ENCODE measurements around the gene ZNF512. TPM values are rescaled to one million over a fixed set of nuclear protein-coding genes. Genes with fewer than 3 reads are reported as not detected.
"Not testable (repeated sequence)": the region's sequence is repeated elsewhere in the genome, so short reads cannot be mapped to it uniquely, and the experiment has no call there.

The ZNF512 gene
- total RNA-seq, 1 experiment from 2014 or later: 61.3 TPM

DNA sequence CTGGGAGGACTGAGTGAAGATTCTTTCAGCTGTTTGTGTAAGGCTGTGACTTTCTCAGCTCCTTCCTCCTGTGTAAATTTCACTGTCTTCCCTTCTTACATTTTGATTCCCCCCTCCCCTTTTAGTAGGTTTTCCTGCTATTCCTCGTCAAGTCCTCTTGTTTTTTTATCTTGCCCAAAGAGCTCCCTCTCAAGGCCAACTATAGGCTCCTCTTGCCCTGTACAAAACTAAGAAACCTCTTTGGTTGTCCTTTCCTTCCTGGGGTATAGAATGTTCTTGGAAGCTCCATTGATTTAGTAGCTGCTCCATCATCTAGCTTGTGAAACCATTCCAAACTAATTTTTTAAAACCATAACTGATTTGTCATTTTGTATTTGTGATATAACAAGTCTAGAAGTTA, 38.7 kb downstream of the ZNF512 start:
- DNase-seq (ENCODE audit: low spot score): no peak
- Histone ChIP-seq H3K4me1 (ENCODE audit: insufficient read depth, low read length, poor library complexity, severe bottlenecking) (peaks cover 11% of the 10 kb centered on the region), H3K27ac (ENCODE audit: low read depth, low read length, poor library complexity, severe bottlenecking) (no peak overlapping the region), H3K4me3 (ENCODE audit: low read depth, low read length, poor library complexity, severe bottlenecking) (no peak overlapping the region), H3K36me3 (ENCODE audit: insufficient read depth, low read length, poor library complexity, severe bottlenecking) (peaks cover 59% of the 10 kb centered on the region), H3K9me3 (ENCODE audit: low read depth, low read length, poor library complexity, severe bottlenecking) (no peaks in the 10 kb centered on the region), H3K27me3 (replicated peaks; ENCODE audit: insufficient read depth, low read depth, low read length, poor library complexity) (no peaks in the 10 kb centered on the region)
- intact Hi-C loops (cut with micrococcal nuclease; ENCODE audit: unreplicated experiment): no loop called here
- BruUV-seq (replicated peaks): no TSS peak
- POLR2A ChIA-PET (ENCODE audit: low non-redundant PET): no interaction called here
- CTCF ChIA-PET: interaction anchor here (0.8 kb wide), 1 partner anchor 176 kb away, joined by 4 read pairs; no protein-coding TSS in a partner anchor
- TF ChIP-seq, protein P1, sequence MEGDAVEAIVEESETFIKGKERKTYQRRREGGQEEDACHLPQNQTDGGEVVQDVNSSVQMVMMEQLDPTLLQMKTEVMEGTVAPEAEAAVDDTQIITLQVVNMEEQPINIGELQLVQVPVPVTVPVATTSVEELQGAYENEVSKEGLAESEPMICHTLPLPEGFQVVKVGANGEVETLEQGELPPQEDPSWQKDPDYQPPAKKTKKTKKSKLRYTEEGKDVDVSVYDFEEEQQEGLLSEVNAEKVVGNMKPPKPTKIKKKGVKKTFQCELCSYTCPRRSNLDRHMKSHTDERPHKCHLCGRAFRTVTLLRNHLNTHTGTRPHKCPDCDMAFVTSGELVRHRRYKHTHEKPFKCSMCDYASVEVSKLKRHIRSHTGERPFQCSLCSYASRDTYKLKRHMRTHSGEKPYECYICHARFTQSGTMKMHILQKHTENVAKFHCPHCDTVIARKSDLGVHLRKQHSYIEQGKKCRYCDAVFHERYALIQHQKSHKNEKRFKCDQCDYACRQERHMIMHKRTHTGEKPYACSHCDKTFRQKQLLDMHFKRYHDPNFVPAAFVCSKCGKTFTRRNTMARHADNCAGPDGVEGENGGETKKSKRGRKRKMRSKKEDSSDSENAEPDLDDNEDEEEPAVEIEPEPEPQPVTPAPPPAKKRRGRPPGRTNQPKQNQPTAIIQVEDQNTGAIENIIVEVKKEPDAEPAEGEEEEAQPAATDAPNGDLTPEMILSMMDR (conservative IDR thresholded peaks at IDR 0.05; ENCODE audit: low read depth, low read length): 0 out of 2 replicates have a peak, but pooled peaks have one; percentile 23
- TF ChIP-seq EZH2 (IDR thresholded peaks at IDR 0.05; ENCODE audit: borderline replicate concordance, low read depth, low read length, poor library complexity, severe bottlenecking): no peak

DNA sequence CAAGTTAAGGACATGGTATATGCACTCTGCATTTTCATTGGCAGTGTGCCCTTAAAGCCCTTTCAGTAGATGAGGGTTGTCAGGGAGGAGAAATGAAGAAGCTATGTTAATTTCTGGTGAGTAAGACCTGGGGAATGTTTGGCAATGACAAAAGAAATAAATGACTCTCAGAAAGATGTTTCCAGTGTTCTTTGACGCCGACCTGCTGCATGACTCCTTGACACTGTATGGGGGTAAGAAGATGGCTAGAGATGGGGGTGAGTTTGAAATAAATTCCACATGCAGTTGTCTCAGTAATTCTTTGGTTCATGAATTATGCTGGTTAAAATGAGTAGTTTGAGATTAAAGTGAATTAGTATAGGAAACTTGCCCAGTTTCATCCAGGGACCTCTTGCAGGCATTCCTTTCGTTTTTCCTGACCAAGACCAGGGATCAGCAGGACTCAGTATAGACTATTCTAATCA, 40.1 kb downstream of the ZNF512 start:
- POLR2A ChIA-PET (ENCODE audit: low non-redundant PET): no interaction called here
- H3K27ac ChIP-seq (ENCODE audit: low read depth, low read length, poor library complexity, severe bottlenecking): no peak overlapping the region
- peaks cover 13% of the 10 kb centered on the region for H3K4me1 ChIP-seq (ENCODE audit: insufficient read depth, low read length, poor library complexity, severe bottlenecking)
- TF ChIP-seq, protein P1 (conservative IDR thresholded peaks at IDR 0.05; ENCODE audit: low read depth, low read length): no peak
- TF ChIP-seq EZH2 (IDR thresholded peaks at IDR 0.05; ENCODE audit: borderline replicate concordance, low read depth, low read length, poor library complexity, severe bottlenecking): no peak
- CTCF ChIA-PET: no interaction called here
- no peak overlapping the region for H3K4me3 ChIP-seq (ENCODE audit: low read depth, low read length, poor library complexity, severe bottlenecking)
- no peaks in the 10 kb centered on the region for H3K9me3 ChIP-seq (ENCODE audit: low read depth, low read length, poor library complexity, severe bottlenecking)
- H3K36me3 ChIP-seq (ENCODE audit: insufficient read depth, low read length, poor library complexity, severe bottlenecking): peaks cover 45% of the 10 kb centered on the region
- H3K27me3 ChIP-seq (replicated peaks; ENCODE audit: insufficient read depth, low read depth, low read length, poor library complexity): no peaks in the 10 kb centered on the region
- intact Hi-C loops (cut with micrococcal nuclease; ENCODE audit: unreplicated experiment): no loop called here
- BruUV-seq (replicated peaks): no TSS peak
- DNase-seq (ENCODE audit: low spot score): peak; percentile 80

DNA sequence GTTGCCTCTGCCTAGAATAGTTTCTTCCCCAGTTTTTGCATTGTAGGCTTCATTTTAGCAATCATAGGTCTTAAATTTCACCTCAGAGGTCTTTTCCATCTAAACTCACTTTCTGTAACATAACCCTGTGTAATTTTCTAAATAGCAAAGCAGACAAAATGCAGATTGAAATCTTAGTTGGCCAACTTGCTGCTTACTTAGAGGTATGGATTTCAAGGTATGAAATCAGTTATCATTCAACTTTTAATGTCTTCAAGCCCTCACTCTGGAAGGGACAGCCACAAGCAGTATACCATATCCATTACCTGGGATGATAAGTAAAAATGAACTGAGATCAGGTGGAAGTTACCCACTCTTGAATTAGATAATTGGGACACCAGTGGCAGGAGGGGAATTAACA, 42.1 kb downstream of the ZNF512 start:
- no peak overlapping the region for H3K4me3 ChIP-seq (ENCODE audit: low read depth, low read length, poor library complexity, severe bottlenecking)
- no peak for DNase-seq (ENCODE audit: low spot score)
- ChIA-PET CTCF (no interaction called here), POLR2A (ENCODE audit: low non-redundant PET) (no interaction called here)
- H3K27me3 ChIP-seq (replicated peaks; ENCODE audit: insufficient read depth, low read depth, low read length, poor library complexity): no peaks in the 10 kb centered on the region
- peaks cover 15% of the 10 kb centered on the region for H3K4me1 ChIP-seq (ENCODE audit: insufficient read depth, low read length, poor library complexity, severe bottlenecking)
- peaks cover 29% of the 10 kb centered on the region for H3K36me3 ChIP-seq (ENCODE audit: insufficient read depth, low read length, poor library complexity, severe bottlenecking)
- BruUV-seq (replicated peaks): no TSS peak
- no peak for TF ChIP-seq EZH2 (IDR thresholded peaks at IDR 0.05; ENCODE audit: borderline replicate concordance, low read depth, low read length, poor library complexity, severe bottlenecking)
- TF ChIP-seq, protein P1 (conservative IDR thresholded peaks at IDR 0.05; ENCODE audit: low read depth, low read length): no peak
- H3K9me3 ChIP-seq (ENCODE audit: low read depth, low read length, poor library complexity, severe bottlenecking): no peaks in the 10 kb centered on the region
- no peak overlapping the region for H3K27ac ChIP-seq (ENCODE audit: low read depth, low read length, poor library complexity, severe bottlenecking)
- intact Hi-C loops (cut with micrococcal nuclease; ENCODE audit: unreplicated experiment): no loop called here

DNA sequence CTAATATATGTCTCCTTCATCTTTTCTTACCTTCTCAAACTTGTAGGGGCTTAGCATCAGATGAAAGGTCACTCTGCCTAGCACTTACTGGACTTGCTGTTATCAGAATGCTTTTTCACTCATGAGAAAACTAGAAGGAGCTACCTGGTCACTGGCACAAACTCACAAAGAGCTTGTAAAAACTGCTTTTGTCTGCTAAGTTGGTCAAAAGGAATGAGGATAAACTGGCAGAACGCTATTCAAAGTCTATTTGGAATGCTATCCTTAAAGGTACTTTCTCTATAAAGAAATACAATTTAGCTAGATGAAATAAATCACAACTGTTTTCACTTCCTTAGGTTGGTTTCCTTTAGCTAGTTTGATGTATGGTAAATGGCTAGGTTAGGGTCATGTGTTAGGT, 43.5 kb downstream of the ZNF512 start:
- POLR2A ChIA-PET (ENCODE audit: low non-redundant PET); intact Hi-C loops (cut with micrococcal nuclease; ENCODE audit: unreplicated experiment); H3K27ac ChIP-seq (ENCODE audit: low read depth, low read length, poor library complexity, severe bottlenecking): not testable (repeated sequence)

DNA sequence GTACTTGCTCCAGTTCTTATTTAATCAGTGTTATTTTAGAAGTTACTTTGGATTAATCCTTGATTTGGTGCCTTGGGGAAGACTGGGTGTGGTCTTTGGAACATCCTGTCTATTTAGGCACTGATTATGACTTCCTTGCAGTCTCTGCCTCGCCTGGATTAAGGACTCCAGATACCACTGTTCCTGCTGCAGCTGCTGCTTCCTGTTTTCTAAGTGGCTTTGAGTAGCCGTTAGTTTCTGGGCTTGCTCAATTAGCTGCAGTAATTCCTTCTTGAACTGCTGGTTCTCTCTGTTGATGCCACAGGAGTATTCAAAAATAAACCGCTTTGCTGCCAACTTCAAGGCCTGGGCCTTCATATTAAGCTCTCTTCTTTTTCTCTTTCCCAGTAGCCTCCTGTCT, 44.1 kb downstream of the ZNF512 start:
- intact Hi-C loops (cut with micrococcal nuclease; ENCODE audit: unreplicated experiment); H3K9me3 ChIP-seq (ENCODE audit: low read depth, low read length, poor library complexity, severe bottlenecking); H3K4me3 ChIP-seq (ENCODE audit: low read depth, low read length, poor library complexity, severe bottlenecking); CTCF ChIA-PET; H3K27me3 ChIP-seq (replicated peaks; ENCODE audit: insufficient read depth, low read depth, low read length, poor library complexity); POLR2A ChIA-PET (ENCODE audit: low non-redundant PET); BruUV-seq (replicated peaks): not testable (repeated sequence)
- H3K27ac ChIP-seq (ENCODE audit: low read depth, low read length, poor library complexity, severe bottlenecking): peak overlapping the region; percentile 48
- peak; percentile 37 for DNase-seq (ENCODE audit: low spot score)
- peaks cover 26% of the 10 kb centered on the region for H3K36me3 ChIP-seq (ENCODE audit: insufficient read depth, low read length, poor library complexity, severe bottlenecking)
- H3K4me1 ChIP-seq (ENCODE audit: insufficient read depth, low read length, poor library complexity, severe bottlenecking): peaks cover 15% of the 10 kb centered on the region

More for the DNA sequence above, 43.5 kb downstream of the ZNF512 start:
- CTCF ChIA-PET; H3K9me3 ChIP-seq (ENCODE audit: low read depth, low read length, poor library complexity, severe bottlenecking); DNase-seq (ENCODE audit: low spot score); BruUV-seq (replicated peaks); H3K27me3 ChIP-seq (replicated peaks; ENCODE audit: insufficient read depth, low read depth, low read length, poor library complexity); H3K4me3 ChIP-seq (ENCODE audit: low read depth, low read length, poor library complexity, severe bottlenecking): not testable (repeated sequence)
- H3K4me1 ChIP-seq (ENCODE audit: insufficient read depth, low read length, poor library complexity, severe bottlenecking): peaks cover 15% of the 10 kb centered on the region
- peaks cover 26% of the 10 kb centered on the region for H3K36me3 ChIP-seq (ENCODE audit: insufficient read depth, low read length, poor library complexity, severe bottlenecking)

Measured in A673 (cell line).